B cell (primary cell): ENCODE measurements around the gene KAZN. TPM values are rescaled to one million over a fixed set of nuclear protein-coding genes. Genes with fewer than 3 reads are reported as not detected.

Experiments used
- ATAC-seq: fragments of 200-7000 bp; cut with Tn5 transposase; one replicate; pipeline ENCODE4 v1.10.0; 2021; ENCODE audit warnings: low read depth, mild to moderate bottlenecking, moderate number of reproducible peaks, moderate library complexity
- CTCF ChIA-PET: fragments of 350-600 bp; sonication (Branson Sonifier 250); formaldehyde crosslinking; loops from one replicate; lab custom pipeline; 2021; ENCODE audit warnings: antibody characterized with exemption, inconsistent platforms; lab: Charles Lee
- POLR2A ChIA-PET: fragments of 350-600 bp; sonication (Branson Sonifier 250); formaldehyde crosslinking; loops from one replicate; lab custom pipeline; 2021; ENCODE audit warnings: antibody characterized with exemption; lab: Charles Lee
- DNase-seq: peaks from one replicate; pipeline ENCODE4 v3.0.0; 2013
- H2AFZ ChIP-seq: 2 replicates; pipeline ENCODE4 v1.6.1; 2012; ENCODE audit warnings: mild to moderate bottlenecking, low read depth, low read length; ENCODE audit not compliant: insufficient read depth, poor library complexity, severe bottlenecking
- H3K27ac ChIP-seq, 2 donors: 1 replicate in 1 of 2; 2 replicates in 1 of 2; pipeline ENCODE4 v1.5.1; 2012 to 2013; ENCODE audit warnings: low read length in 2 of 2, mild to moderate bottlenecking in 2 of 2, moderate library complexity in 1 of 2
- H3K27me3 ChIP-seq, 4 experiments: fragments of 200-600 bp in 1 of 4; sonication (generic) in 1 of 4; replicated peaks in 1 of 4; 1 replicate in 2 of 4; 2 replicates in 2 of 4; pipeline versions ENCODE4 v1.6.1 to v1.7.0; 2013 to 2016; ENCODE audit warnings: low read length in 3 of 4, mild to moderate bottlenecking in 2 of 4, mixed read lengths in 1 of 4, moderate library complexity in 1 of 4; ENCODE audit not compliant: insufficient read depth in 4 of 4, control insufficient read depth in 3 of 4; ENCODE audit errors: control extremely low read depth in 1 of 4
- H3K36me3 ChIP-seq, 2 experiments: replicated peaks in 1 of 2; 1 replicate in 1 of 2; 2 replicates in 1 of 2; pipeline versions ENCODE4 v1.6.1 to v1.7.1; 2013; ENCODE audit warnings: low read length in 1 of 2; ENCODE audit not compliant: insufficient read depth in 2 of 2, control insufficient read depth in 1 of 2; ENCODE audit errors: control extremely low read depth in 1 of 2, extremely low read depth in 1 of 2
- H3K4me1 ChIP-seq, 2 donors: fragments of 200-600 bp in 1 of 2; sonication (generic) in 1 of 2; 1 replicate in 1 of 2; 2 replicates in 1 of 2; pipeline versions ENCODE4 v1.5.1 to v1.6.1; 2013 to 2017; ENCODE audit warnings: low read length in 2 of 2; ENCODE audit not compliant: control insufficient read depth in 2 of 2, insufficient read depth in 2 of 2
- H3K4me2 ChIP-seq: replicated peaks from 2 replicates; pipeline ENCODE3; 2012; ENCODE audit warnings: mild to moderate bottlenecking, low read depth, low read length; ENCODE audit not compliant: poor library complexity, severe bottlenecking
- H3K4me3 ChIP-seq, 5 experiments: fragments of 200-600 bp in 1 of 5; sonication (generic) in 1 of 5; 1 replicate in 3 of 5; 2 replicates in 2 of 5; pipeline versions ENCODE4 v1.5.1 to v1.7.0; 2011 to 2016; ENCODE audit warnings: low read length in 4 of 5, mild to moderate bottlenecking in 4 of 5, low read depth in 2 of 5, control low read depth in 1 of 5, moderate library complexity in 1 of 5; ENCODE audit not compliant: insufficient read depth in 1 of 5; ENCODE audit errors: control extremely low read depth in 1 of 5, extremely low read depth in 1 of 5
- H3K79me2 ChIP-seq: fragments of 200-600 bp; sonication (generic); one replicate; pipeline ENCODE4 v1.6.0; 2016; ENCODE audit warnings: low read length; ENCODE audit not compliant: control insufficient read depth, insufficient read depth
- H3K9ac ChIP-seq: fragments of 200-600 bp; sonication (generic); 2 replicates; pipeline ENCODE4 v1.6.1; 2017; ENCODE audit warnings: mild to moderate bottlenecking, low read length, moderate library complexity
- H3K9me3 ChIP-seq, 3 donors: one replicate each; pipeline versions ENCODE4 v1.6.1 to v1.7.1; 2013; ENCODE audit warnings: low read length in 2 of 3; ENCODE audit not compliant: control insufficient read depth in 2 of 3, insufficient read depth in 1 of 3; ENCODE audit errors: control extremely low read depth in 1 of 3
- H4K20me1 ChIP-seq: 2 replicates; pipeline ENCODE4 v1.6.0; 2012; ENCODE audit warnings: mild to moderate bottlenecking, low read length; ENCODE audit not compliant: insufficient read depth, control insufficient read depth, poor library complexity, severe bottlenecking
- H3K27ac Mint-ChIP-seq: one replicate; pipeline ENCODE4 v1.8.0; 2021; ENCODE audit warnings: mixed read lengths
- H3K27me3 Mint-ChIP-seq: one replicate; pipeline ENCODE4 v1.8.0; 2021; ENCODE audit warnings: mixed read lengths
- H3K4me1 Mint-ChIP-seq: one replicate; pipeline ENCODE4 v1.8.0; 2021; ENCODE audit warnings: mixed read lengths
- H3K4me3 Mint-ChIP-seq: one replicate; pipeline ENCODE4 v1.8.0; 2021; ENCODE audit warnings: mixed read lengths
- H3K9me3 Mint-ChIP-seq: one replicate; pipeline ENCODE4 v1.8.0; 2022; ENCODE audit warnings: mixed read lengths; ENCODE audit not compliant: insufficient read depth
- CTCF ChIP-seq: fragments of 200-600 bp; IDR thresholded peaks from one replicate; pipeline ENCODE4 v1.8.0; 2022; ENCODE audit warnings: antibody characterized with exemption, mild to moderate bottlenecking
- EZH2 ChIP-seq: IDR thresholded peaks from 2 replicates; pipeline ENCODE4 v1.6.1; 2012; ENCODE audit warnings: borderline replicate concordance, low read depth, mild to moderate bottlenecking, moderate library complexity, low read length; ENCODE audit not compliant: insufficient read depth, poor library complexity, severe bottlenecking
- whole genome bisulfite sequencing: methylation state at CpG from one replicate; pipeline ENCODE4 v1.1.5; 2013; ENCODE audit warnings: missing lambda C conversion rate; ENCODE audit not compliant: insufficient coverage; 5-methylcytosine and 5-hydroxymethylcytosine counted together
- intact Hi-C: fragments of 100-400 bp; cut with micrococcal nuclease; formaldehyde crosslinking; loops from one replicate; pipeline ENCODE4 v1.10.0; 2022
- polyA plus RNA-seq: library from polyadenylated mRNA; depleted of rRNA; stranded (reverse); fragments of >200 nt; gene quantifications from 2 replicates; pipeline ENCODE4 v1.2.3, GENCODE V29; 2012
- total RNA-seq, 2 donors: library from RNA; stranded (reverse); fragments of 120-200 nt in 1 of 2; gene quantifications; 1 replicate in 1 of 2; 2 replicates in 1 of 2; pipeline versions ENCODE4 v1.2.3 to v1.2.4, GENCODE V29; 2013 to 2022

KAZN gene
- total and polyA plus RNA-seq, 2 donors (not counting 1 experiment from before 2014, with no cell fraction given): 0.13 to 0.39 TPM

GRCh38 chr1:14841456-14841855, 243.0 kb downstream of the KAZN start:
- DNase-seq (no peak), ATAC-seq (no peak)
- no peaks in the 10 kb centered on the region for H3K79me2 ChIP-seq
- no peak overlapping the region for H3K4me3 ChIP-seq
- H3K27me3 Mint-ChIP-seq: peaks cover 9% of the 10 kb centered on the region
- no peak overlapping the region for H3K9ac ChIP-seq
- H2AFZ ChIP-seq: no peak overlapping the region
- H3K27ac Mint-ChIP-seq: no peak overlapping the region
- POLR2A ChIA-PET: no interaction called here
- H3K4me2 ChIP-seq: no peak overlapping the region
- no peaks in the 10 kb centered on the region for H3K4me1 Mint-ChIP-seq
- whole genome bisulfite sequencing: 82% methylated on average over 2 of the region's 2 CpGs
- intact Hi-C loops: no loop called here
- H3K27me3 ChIP-seq: no peaks in the 10 kb centered on the region
- CTCF ChIA-PET: no interaction called here
- no peak overlapping the region for H3K27ac ChIP-seq
- TF ChIP-seq CTCF (no peak), EZH2 (no peak)
- no peaks in the 10 kb centered on the region for H3K36me3 ChIP-seq
- H3K4me3 Mint-ChIP-seq: no peak overlapping the region
- peaks cover 16% of the 10 kb centered on the region for H3K9me3 Mint-ChIP-seq
- H3K9me3 ChIP-seq: peaks cover 0 to 31% (median 23%) of the 10 kb centered on the region in 3 donors
- H4K20me1 ChIP-seq: no peaks in the 10 kb centered on the region
- H3K4me1 ChIP-seq: no peaks in the 10 kb centered on the region

GRCh38 chr1:14841951-14842350, 243.5 kb downstream of the KAZN start:
- H3K27ac Mint-ChIP-seq: no peak overlapping the region
- no peaks in the 10 kb centered on the region for H3K4me1 Mint-ChIP-seq
- H3K27ac ChIP-seq: no peak overlapping the region
- DNase-seq (no peak), ATAC-seq (no peak)
- TF ChIP-seq EZH2 (no peak), CTCF (no peak)
- H3K4me2 ChIP-seq: no peak overlapping the region
- H3K9ac ChIP-seq: no peak overlapping the region
- ChIA-PET POLR2A (no interaction called here), CTCF (no interaction called here)
- H3K4me3 ChIP-seq: no peak overlapping the region
- intact Hi-C loops: no loop called here
- H3K4me1 ChIP-seq: no peaks in the 10 kb centered on the region
- peaks cover 0 to 31% (median 23%) of the 10 kb centered on the region in 3 donors for H3K9me3 ChIP-seq
- no peak overlapping the region for H2AFZ ChIP-seq
- peaks cover 9% of the 10 kb centered on the region for H3K27me3 Mint-ChIP-seq
- peaks cover 16% of the 10 kb centered on the region for H3K9me3 Mint-ChIP-seq
- H3K27me3 ChIP-seq: no peaks in the 10 kb centered on the region
- H4K20me1 ChIP-seq: no peaks in the 10 kb centered on the region
- H3K36me3 ChIP-seq: no peaks in the 10 kb centered on the region
- no peak overlapping the region for H3K4me3 Mint-ChIP-seq
- H3K79me2 ChIP-seq: no peaks in the 10 kb centered on the region
